Stimulated activated CD8-positive, alpha-beta memory T cell treated with anti-CD3 and anti-CD28 coated beads, Interleukin-2, amount 100 ng/mL, for 48 hours (primary cell): ENCODE data around the gene OXSR1.
A peak's percentile ranks its signal among the peaks of the same experiment; 100 is the strongest.

ENCODE experiments used
- DNase-seq, 2 donors: peaks; one replicate each; pipeline ENCODE4 v3.0.0-alpha.2; 2020; ENCODE audit warnings: low read depth in 2 of 2

Gene OXSR1

DNA sequence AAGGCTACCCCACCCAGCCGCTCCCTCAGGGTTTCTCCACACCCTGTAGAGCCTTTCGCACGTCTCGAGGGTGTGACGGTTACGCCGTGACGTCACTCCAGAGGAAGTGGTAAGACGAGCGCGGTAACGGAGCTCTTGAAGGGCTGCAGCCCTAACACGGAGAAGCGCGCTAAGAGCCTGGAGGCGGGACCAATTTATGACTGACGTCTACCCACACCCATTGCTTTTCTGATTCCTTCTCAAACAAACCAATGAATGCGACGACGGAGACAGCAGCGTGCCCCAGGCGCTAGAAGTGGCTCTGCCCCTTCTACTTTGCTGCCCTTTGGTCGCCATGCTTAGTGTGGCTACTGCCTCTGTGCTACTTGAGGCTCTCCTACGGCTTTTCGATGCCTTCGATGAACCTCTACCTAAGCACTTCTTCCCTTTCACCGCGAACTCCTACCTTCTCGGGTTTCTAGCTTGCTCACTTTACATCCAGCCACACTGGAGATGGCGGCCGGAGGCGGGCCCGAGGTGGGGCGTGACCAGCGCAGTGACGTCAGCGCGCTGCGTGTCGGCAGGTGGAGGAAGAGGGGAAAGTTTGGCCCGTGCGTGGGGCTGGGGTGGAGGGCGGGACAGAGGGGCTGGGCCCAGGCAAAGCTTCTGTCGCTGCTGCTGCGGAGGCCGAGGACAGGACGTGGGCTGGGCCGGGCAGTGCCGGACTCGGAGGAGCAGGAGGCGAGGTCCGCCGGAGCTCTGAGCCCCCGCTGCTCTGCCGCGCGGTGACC is at the start of gene OXSR1:
Gene OXSR1, plus strand, starts transcription at position 586 of the 770 bp plus-strand sequence. CDS start 340 bp downstream, outside the sequence.
- peak; percentile 91 to 94 for DNase-seq

DNA sequence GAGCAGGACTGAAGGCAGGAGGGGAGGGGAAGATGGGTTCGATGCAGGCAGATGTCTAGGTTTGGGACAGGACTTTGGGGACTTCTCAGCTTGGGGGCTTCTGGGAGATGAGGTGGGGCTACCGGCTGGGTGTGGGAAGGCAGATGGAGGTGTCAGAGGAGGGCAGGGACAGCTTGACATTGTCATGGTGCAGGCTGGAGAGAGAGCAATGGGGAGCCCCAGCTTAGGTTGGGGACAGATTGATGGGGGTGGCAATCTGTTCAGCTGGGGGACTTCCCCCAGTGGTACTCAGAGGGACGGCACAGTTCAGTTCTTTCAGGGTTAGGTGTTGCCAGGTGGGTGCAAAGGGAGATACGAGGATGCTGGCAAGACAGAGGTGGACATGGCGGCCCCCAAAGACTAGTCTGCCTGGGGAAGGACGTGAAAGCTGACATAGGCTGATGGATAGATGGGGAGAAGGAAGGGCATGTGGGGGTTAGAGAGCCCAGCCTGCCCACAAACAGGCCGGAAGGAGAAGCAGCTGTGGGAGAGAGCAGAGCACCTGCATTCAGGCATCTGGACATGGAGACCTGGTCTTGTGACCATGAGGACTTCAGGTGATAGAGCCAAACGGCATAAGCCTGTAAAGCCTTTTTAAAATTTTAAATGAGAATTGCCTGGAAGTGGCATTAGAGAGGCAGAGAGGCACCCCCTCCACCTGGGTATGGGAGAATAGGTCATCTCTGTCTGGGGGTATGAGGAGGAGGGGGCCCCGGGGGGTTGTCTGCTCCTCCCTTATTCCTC is 49.5 kb upstream of the OXSR1 start:
- DNase-seq, result no peak

DNA sequence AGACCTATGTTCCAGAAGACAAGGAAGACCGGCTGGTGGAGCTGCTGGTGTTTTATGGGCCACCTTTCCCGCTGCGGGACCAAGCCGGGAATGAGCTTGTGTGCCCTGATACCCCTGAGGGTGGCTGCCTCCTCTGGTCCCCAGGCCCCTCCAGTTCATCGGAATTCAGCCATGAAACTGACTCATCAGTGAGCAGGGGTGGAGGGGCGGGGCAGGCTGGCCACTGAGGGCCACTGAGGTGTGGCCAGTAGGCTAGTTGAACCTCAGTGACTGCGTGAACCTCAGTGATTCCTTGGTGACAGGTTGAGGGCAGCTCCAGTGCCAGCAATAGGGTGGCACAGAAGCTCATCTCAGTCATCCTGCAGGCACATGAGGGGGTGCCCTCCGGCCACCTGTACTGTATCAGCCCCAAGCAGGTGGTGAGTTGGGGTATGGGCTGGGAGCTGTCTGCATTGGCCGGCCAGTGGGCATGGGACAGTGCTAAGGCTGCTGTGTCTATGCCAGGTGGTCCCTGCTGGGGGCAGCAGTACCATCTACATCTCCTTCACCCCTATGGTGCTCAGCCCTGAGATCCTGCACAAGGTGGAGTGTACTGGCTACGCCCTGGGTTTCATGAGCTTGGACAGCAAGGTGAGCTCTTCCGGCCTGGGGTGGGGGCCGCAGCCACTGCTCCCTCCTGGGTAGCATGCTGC is 48.7 kb upstream of the OXSR1 start:
- no peak for DNase-seq

DNA sequence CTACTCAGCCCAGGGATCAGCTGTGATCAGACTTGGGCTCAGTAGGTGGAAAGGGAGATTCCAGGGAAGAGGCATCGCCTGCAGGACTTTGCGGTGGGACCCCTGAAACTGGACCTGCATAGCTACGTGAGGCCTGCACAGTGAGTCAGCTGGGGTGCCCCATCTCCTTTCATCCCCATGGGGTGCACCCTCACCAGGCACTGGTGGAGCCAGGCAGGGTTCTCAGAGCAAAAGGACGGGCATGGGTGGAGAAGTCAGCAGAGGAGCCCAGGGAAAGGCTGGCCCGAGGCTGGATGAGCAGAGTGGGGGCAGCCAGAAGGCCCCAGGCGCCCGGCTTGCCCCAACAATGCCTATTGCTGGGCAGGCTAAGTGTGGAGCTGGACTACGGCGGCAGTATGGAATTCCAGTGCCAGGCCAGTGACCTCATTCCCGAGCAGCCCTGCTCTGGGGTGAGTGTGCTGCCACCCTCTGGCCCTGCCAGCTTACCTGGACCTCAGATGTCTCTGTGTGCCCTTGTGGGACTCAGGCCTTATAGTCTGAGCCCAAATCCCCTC is 48.1 kb upstream of the OXSR1 start:
- no peak for DNase-seq

DNA sequence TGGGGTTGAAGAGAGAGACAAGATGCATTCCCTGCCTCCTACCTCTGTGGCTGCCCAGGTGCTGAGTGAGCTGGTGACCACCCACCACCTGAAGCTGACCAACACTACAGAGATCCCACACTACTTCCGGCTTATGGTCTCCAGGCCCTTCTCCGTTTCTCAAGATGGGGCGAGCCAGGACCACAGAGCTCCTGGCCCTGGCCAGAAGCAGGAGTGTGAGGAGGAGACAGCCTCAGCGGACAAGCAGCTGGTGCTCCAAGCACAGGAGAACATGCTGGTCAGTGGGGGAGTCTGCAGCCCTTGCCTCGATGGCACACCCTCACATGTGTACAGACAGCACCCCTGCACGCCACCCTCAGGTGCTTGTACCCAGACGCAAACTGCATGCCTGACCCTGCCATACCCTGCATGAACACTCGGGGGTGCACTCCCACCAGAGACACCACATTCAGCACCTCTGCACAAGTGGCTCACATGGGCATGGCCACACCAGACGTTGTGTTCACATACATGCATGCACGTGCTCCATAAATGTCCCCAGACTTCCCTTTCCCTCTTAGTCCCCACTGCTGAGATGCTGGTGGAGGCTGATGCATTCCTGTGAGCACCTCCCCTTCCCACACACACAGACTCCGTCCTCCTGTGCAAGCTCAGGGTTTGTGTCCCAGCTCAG is 47.5 kb upstream of the OXSR1 start:
- DNase-seq, result peak; percentile 37 to 70

DNA sequence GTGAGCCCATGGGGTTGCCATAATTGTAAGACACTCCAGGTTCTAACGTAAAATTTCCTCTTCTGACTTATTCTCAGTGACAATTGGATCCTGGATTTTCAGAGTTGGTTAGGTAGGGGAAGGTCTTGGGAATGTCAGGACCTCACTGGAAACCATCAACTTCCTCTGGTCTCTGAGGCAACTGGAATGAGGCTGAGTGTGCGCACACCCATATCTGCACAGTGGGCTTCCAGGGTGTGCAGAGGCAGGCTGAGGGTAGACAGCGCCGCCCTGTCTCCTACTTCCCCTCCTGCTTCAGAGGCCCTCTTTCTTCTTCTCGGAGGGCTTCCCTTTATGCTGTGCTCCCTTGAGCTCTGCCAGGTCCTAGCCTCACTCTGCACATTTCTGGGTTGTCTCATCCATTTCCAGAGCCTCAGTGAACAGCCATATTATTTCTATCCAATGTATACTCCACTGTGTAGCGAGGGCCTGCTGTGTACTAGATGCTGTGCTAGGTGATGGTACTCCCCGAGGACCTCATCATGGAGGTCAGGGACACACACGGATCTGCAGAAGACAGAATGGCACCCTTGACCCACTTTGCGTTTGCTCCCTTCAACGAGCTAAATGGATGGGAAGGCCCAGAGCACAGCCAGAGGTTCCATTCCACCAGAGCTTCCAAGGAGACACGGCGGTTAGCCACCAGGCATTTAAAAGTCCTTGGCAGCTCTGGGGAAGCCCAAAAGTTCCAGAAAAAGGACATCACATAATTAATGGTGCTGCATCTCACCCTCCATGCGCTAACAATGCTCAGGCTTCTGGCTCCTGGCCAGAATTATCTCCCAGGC is 46.7 kb upstream of the OXSR1 start:
- DNase-seq, result no peak

DNA sequence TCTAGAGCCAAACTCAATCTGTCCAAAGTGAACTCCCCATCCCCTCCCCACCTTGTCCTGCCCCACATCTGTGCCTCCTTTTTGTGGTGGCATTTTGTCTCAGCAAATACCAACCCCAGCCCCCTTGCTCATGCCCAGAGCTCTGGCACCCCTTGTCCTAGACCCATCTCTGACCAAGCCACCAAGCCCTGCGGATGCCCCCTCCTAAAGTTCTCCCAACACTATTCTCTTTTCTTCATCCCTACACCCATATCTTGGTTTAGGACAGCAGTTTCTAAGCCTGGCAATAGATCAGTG is 46.1 kb upstream of the OXSR1 start:
- DNase-seq, result no peak

DNA sequence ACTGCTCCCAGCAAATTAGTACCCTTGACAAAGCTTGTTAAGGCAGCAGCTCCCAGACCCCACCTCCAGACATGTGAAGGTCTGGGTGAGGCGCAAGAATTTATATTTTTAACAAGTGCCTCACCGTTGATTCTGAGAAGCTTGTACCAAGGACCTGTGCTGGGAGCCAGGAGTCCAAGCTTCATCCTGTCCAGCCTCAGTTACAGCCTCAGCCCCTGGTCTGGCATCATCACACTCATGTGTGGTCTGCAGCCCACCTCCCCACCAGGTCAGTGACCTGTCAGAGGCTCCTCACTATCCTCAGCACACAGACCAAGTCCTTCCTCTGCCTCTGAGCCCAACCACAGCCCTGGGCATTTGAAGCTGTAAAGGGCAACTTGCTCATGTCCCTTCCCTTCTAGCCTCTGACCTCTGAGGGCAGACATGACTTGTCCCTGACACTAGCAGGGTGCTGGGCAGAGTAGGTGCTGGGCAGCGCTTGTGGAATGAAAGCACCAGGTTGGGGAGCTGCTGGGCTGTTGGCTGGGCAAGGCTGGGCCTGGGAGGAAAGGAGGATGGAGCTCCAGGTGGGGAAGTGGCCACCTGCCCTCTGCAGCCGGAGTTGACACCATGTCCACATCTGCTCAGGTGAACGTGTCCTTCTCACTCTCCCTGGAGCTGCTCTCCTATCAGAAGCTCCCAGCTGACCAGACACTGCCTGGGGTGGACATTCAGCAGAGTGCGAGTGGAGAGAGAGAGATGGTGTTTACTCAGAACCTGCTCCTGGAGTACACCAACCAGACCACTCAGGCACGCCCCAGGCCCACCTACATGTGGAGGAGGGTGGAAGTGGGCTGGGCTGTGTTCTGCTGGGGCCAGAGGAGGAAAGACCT is 45.3 kb upstream of the OXSR1 start:
- DNase-seq, result no peak

DNA sequence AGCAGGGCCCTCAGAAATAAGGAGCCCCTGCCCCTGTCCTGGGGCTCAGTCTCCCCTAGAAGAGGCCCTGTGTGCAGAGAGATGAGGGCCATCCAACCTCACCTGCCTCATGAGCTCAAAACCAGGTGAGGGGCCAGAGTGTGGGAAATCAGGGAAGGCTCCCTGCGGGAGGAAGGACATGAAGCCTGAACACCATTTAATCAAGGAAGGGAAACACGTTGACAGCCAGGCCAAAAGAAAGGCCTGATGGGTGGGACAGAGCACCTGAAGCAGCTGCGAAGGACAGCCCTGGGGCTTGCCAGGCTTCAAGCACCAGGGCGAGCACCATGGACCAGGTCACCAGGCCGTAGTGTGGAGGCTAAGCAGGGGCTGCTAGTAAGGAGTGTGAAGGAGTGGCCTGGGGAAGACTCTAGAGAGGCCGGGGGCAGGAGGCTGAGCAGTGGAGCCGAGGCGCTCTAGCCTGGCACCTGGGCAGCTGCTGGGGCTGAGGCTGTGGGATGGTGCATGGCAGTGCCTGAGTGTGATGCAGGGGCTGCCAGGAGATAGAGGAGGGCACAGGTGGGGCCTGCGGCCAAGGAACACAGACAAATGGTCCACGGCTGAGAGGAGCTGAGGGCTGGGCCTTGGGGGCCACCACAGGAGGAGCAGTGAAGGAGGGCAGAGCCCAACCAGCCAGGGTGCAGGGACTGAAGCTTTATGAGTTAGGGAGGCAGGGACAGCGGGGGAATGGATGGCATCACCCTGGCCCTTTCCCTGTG is 44.5 kb upstream of the OXSR1 start:
- DNase-seq, result no peak

DNA sequence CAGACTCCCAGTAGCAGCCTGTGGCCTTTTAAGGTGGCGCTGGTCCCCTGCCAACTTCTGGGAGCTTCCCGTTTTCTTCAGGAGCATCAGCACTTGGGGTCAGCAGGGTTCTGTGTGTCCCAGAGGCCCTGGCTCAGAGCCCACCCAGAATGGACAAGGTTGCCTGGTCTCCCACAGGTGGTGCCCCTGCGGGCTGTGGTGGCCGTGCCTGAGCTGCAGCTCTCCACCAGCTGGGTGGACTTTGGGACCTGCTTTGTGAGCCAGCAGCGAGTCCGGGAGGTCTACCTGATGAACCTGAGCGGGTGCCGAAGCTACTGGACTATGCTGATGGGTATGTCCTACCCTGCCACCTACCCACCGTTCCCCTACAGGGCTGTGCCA is 43.9 kb upstream of the OXSR1 start:
- no peak for DNase-seq

DNA sequence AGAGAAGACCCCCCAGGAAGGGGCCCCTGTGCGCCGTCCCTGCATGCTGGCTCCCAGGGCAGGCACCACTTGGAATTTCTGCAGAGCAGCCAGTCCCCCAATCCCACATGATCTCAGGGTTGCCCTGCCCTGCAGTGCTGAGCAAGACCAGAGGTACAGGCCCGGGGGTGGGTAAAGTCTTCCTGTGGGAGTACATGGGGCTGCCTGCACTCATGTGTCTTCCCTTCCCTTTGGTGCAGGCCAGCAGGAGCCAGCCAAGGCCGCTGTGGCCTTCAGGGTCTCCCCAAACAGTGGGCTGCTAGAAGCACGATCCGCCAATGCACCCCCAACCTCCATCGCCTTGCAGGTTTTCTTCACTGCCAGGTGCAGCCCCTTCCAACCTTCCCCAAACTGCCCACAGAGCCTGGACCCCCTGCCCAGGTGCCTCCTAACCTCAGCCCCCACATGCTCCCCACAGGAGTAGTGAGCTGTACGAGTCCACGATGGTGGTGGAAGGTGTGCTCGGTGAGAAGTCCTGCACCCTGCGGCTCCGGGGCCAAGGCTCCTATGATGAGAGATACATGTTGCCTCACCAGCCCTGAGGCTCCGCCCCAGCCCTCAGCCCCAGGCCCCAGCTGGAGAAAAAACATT is 43.4 kb upstream of the OXSR1 start:
- no peak for DNase-seq

DNA sequence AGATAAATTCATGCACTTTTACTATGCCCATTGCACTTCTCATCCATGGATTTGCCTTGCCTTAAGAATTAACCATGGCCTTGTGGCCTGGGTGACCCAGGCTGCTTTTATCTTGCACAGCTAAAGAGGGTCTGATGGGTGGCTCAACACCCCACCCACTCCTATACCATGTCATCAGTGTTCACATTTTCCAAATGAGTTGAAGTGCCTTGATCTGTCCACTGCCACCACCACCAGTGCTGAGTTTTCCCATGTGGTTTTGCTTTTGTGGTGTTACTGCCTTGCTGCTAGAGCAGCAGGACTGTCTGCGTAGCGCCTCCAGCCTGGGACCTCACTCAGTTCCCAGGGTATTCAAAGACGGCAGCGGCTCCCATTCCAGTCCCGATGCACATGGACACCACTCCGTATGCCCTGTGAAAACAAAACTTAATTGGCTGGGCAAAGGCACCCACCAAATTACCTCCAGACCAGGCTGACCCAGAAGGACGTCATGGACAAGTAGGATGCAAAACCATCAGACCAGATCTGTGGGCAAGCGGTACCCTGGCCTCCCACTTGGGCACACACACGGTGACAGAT is 42.5 kb upstream of the OXSR1 start:
- DNase-seq, result no peak

DNA sequence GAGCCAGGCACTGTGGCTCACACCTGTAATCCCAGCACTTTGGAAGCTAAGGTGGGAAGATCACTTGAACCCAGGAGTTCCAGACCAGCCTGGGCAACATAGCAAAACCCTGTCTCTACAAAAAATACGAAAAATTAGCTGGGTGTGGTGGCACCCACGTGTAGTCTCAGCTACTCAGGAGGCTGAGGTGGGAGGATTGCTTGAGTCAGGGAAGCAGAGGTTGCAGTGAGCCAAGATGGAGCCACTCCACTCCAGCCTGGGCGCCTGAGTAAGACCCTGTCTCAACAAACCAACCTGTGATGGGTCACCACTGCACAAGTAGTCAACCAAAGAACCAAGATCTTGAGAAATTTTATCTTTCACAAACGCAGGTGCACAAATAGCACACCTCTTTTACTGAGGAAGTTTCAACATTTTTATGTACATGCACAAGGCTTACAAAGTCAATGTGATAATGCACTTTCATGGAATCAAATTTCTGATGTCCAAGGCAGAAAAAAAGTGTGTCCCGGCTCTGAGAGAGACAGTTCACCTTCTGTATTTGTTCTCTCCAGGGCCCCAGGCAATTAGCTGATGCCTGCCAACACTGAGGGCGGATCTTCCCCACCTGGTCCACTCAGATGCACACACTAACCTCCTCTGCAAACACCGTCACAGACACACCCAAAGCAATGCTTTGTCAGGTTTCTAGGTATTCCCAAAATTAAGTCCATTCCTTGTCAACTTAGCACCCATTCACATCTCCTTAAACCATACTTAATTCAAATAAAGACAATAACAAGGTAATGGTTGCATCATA is 40.8 kb upstream of the OXSR1 start:
- DNase-seq, result no peak

DNA sequence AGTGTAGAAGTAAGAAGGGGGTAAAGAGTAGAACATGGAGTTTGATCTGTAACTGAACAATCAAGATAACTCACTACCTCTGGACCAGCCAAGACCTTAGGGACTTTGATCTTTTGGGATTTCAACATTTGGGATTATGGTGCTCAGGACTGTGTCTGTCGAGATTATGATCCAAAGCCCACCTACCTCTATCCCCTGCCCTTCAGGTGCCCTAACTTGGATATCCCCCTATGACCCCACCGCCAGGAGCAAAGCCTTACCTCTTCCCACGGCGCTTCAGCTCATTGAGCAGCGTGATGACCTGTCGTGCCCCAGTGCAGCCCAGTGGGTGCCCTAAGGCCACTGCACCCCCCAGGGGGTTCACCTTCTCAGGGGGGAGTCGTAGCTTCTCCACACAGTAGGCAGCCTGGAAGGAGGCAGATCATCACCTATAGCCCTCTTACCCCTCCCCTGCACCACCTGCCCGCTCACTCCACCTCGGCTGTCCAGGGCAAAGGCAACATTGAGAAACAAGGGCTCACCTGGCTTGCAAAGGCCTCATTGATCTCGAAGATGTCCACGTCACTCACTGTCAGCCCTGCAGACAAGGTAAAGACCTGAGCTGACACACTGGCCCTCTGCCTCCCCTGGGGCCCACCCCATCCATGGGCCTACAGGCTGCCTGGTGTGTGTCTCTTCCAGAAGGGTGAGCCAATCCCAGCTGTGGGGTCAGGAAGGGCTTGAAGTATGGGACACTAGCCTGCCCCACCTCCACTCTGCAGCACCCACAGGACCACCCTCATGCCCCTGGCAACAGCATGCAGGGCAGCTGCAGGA is 39.8 kb upstream of the OXSR1 start:
- no peak for DNase-seq

DNA sequence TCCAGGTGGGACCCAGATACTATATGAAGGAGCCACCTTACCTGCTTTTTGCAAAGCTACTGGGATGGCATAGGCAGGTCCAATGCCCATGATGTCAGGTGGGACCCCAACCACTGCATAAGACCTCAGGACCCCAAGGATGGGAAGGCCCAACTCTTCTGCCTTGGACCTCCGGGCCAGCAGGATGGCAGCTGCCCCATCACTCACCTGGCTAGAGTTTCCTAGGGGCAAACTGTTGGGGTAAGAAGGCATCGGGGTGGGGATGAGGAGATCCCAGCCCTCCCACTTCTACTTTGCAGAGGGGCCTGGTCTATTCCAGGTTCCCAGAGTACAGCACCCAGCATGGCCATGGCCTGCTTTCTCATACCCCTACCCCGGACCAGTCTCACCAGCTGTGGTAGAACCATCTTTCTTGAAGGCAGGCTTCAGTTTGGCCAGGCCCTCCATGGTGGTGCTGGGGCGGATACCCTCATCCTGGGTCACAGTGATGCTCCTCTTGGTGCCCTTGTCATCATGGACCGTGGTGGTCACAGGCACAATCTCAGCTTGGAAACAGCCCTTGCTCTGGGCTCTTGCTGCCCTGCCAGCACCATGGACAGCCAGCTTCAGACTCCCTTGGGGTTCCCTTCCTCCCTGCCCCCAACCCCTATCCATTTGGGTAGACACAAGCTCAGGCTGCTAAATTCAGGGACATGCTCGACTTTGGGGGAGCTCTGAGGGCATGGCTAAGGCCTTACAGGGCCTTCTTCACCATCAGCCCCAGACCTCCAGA is 39.0 kb upstream of the OXSR1 start:
- DNase-seq, result no peak
